Keratinocyte (primary cell): ENCODE results near the gene PLCG2. TPM values are rescaled to one million over a fixed set of nuclear protein-coding genes. Genes with fewer than 3 reads are reported as not detected.

Experiments
- DNase-seq: peaks from one replicate; pipeline ENCODE4 v3.0.0-alpha.2; 2011; ENCODE audit warnings: low read depth, missing footprints, low spot score
- FAIRE-seq: peaks from 2 replicates; lab custom pipeline; 2011; peaks lifted over from hg19 to GRCh38; lab: Jason Lieb, UNC
- H2AFZ ChIP-seq: 2 replicates; pipeline ENCODE4 v1.6.0; 2012; ENCODE audit warnings: low read length, control low read depth, inconsistent platforms; ENCODE audit not compliant: control insufficient read depth
- H3K27ac ChIP-seq: 2 replicates; pipeline ENCODE4 v1.5.1; 2011; ENCODE audit warnings: low read length; ENCODE audit not compliant: control insufficient read depth, insufficient read depth
- H3K27me3 ChIP-seq: 3 replicates; pipeline ENCODE4 v1.6.0; 2011; ENCODE audit warnings: low read length; ENCODE audit not compliant: control insufficient read depth, insufficient read depth; ENCODE audit errors: extremely low read depth
- H3K36me3 ChIP-seq, 2 experiments: 2 replicates in 1 of 2; 3 replicates in 1 of 2; pipeline ENCODE4 v1.5.1; 2011; ENCODE audit warnings: low read length in 2 of 2, mild to moderate bottlenecking in 1 of 2; ENCODE audit not compliant: control insufficient read depth in 2 of 2, insufficient read depth in 2 of 2; ENCODE audit errors: extremely low read depth in 1 of 2
- H3K4me1 ChIP-seq: 3 replicates; pipeline ENCODE4 v1.5.1; 2011; ENCODE audit warnings: low read length; ENCODE audit not compliant: control insufficient read depth, insufficient read depth; ENCODE audit errors: extremely low read depth
- H3K4me2 ChIP-seq: 3 replicates; pipeline ENCODE4 v1.6.0; 2011; ENCODE audit warnings: low read depth, low read length; ENCODE audit not compliant: control insufficient read depth, insufficient read depth; ENCODE audit errors: extremely low read depth
- H3K4me3 ChIP-seq, 3 experiments: fragments of 200-600 bp in 1 of 3; sonication (generic) in 1 of 3; 2 replicates in 2 of 3; 3 replicates in 1 of 3; pipeline ENCODE4 v1.5.1; 2011 to 2016; ENCODE audit warnings: low read length in 3 of 3, mild to moderate bottlenecking in 3 of 3, control low read depth in 2 of 3, inconsistent platforms in 1 of 3, low read depth in 1 of 3, mixed read lengths in 1 of 3, mixed run types in 1 of 3, moderate library complexity in 1 of 3; ENCODE audit not compliant: control insufficient read depth in 2 of 3, insufficient read depth in 2 of 3; ENCODE audit errors: extremely low read depth in 1 of 3
- H3K79me2 ChIP-seq: 2 replicates; pipeline ENCODE4 v1.6.0; 2012; ENCODE audit warnings: low read length; ENCODE audit not compliant: control insufficient read depth, insufficient read depth
- H3K9ac ChIP-seq: 3 replicates; pipeline ENCODE4 v1.6.0; 2011; ENCODE audit warnings: low read length; ENCODE audit not compliant: control insufficient read depth, insufficient read depth; ENCODE audit errors: extremely low read depth
- H3K9me1 ChIP-seq: 3 replicates; pipeline ENCODE4 v1.6.0; 2011; ENCODE audit warnings: low read length; ENCODE audit not compliant: control insufficient read depth, insufficient read depth; ENCODE audit errors: extremely low read depth
- H3K9me3 ChIP-seq: 2 replicates; pipeline ENCODE4 v1.5.1; 2012; ENCODE audit warnings: low read depth, low read length; ENCODE audit not compliant: control insufficient read depth
- H4K20me1 ChIP-seq: 3 replicates; pipeline ENCODE4 v1.6.0; 2011; ENCODE audit warnings: low read length; ENCODE audit not compliant: control insufficient read depth, insufficient read depth; ENCODE audit errors: extremely low read depth
- CTCF ChIP-seq, 3 experiments: IDR thresholded peaks in 1 of 3; conservative IDR thresholded peaks in 1 of 3; optimal IDR thresholded peaks in 1 of 3; 2 replicates in 2 of 3; 3 replicates in 1 of 3; pipeline versions ENCODE3 to v1.5.1; 2011; ENCODE audit warnings: low read length in 3 of 3, mild to moderate bottlenecking in 3 of 3, moderate library complexity in 2 of 3, control low read depth in 1 of 3, inconsistent platforms in 1 of 3; ENCODE audit not compliant: insufficient read depth in 2 of 3; ENCODE audit errors: extremely low read depth in 1 of 3
- EZH2 ChIP-seq: IDR thresholded peaks from one replicate; pipeline ENCODE4 v1.6.1; 2012; ENCODE audit warnings: inconsistent platforms, mild to moderate bottlenecking, low read length, moderate library complexity
- dilution Hi-C: fragments of 300-500 bp; cut with MboI; formaldehyde crosslinking; loops from one replicate; pipeline ENCODE4 v1.7.0; 2020; ENCODE audit warnings: low sequenced_read_pairs; ENCODE audit not compliant: extremely low pct_ligation_motif_present
- polyA plus RNA-seq, 5 experiments: library from polyadenylated mRNA; depleted of rRNA in 3 of 5; stranded (reverse) in 3 of 5; stranded (forward) in 1 of 5; unstranded in 1 of 5; fragments of >200 nt; gene quantifications; 1 replicate in 1 of 5; 2 replicates in 3 of 5; 3 replicates in 1 of 5; pipeline versions ENCODE4 v1.2.1 to v1.2.3, GENCODE V29; 2011 to 2012; ENCODE audit warnings: missing spikeins in 2 of 5, low read depth in 1 of 5, low replicate concordance in 1 of 5

The PLCG2 gene
- polyA plus RNA-seq, 1 donor (not counting 4 experiments of a cell fraction or from before 2014, with no cell fraction given), result 3.5 TPM

GRCh38 chr16:81971853-81972252 is 192.8 kb downstream of the PLCG2 start:
- no peaks in the 10 kb centered on the region for H4K20me1 ChIP-seq
- H3K9ac ChIP-seq, result no peak overlapping the region
- FAIRE-seq (no peak), DNase-seq (no peak)
- no peak overlapping the region for H2AFZ ChIP-seq
- no peaks in the 10 kb centered on the region for H3K4me1 ChIP-seq
- no peaks in the 10 kb centered on the region for H3K36me3 ChIP-seq
- H3K9me3 ChIP-seq, result peaks cover 3% of the 10 kb centered on the region
- H3K79me2 ChIP-seq, result no peaks in the 10 kb centered on the region
- H3K27ac ChIP-seq, result no peak overlapping the region
- TF ChIP-seq EZH2 (no peak), CTCF (optimal IDR thresholded peaks at IDR 0.05 in 1 of 3, IDR thresholded peaks at IDR 0.05 in 1 of 3, conservative IDR thresholded peaks at IDR 0.05 in 1 of 3; ENCODE audit: extremely low read depth in 1 of 3, insufficient read depth in 2 of 3, low read length in 3 of 3) (no peak)
- H3K4me2 ChIP-seq, result no peak overlapping the region
- no peak overlapping the region for H3K4me3 ChIP-seq
- no peaks in the 10 kb centered on the region for H3K27me3 ChIP-seq
- H3K9me1 ChIP-seq, result no peaks in the 10 kb centered on the region
- dilution Hi-C loops, result no loop called here

GRCh38 chr16:81973737-81974136 is 194.6 kb downstream of the PLCG2 start:
- H3K4me2 ChIP-seq, result no peak overlapping the region
- no peaks in the 10 kb centered on the region for H3K9me1 ChIP-seq
- H2AFZ ChIP-seq, result no peak overlapping the region
- no peak overlapping the region for H3K9ac ChIP-seq
- H3K27me3 ChIP-seq, result no peaks in the 10 kb centered on the region
- no peak overlapping the region for H3K4me3 ChIP-seq
- DNase-seq (no peak), FAIRE-seq (no peak)
- H4K20me1 ChIP-seq, result no peaks in the 10 kb centered on the region
- dilution Hi-C loops, result no loop called here
- H3K27ac ChIP-seq, result no peak overlapping the region
- no peaks in the 10 kb centered on the region for H3K4me1 ChIP-seq
- TF ChIP-seq CTCF (optimal IDR thresholded peaks at IDR 0.05 in 1 of 3, IDR thresholded peaks at IDR 0.05 in 1 of 3, conservative IDR thresholded peaks at IDR 0.05 in 1 of 3; ENCODE audit: extremely low read depth in 1 of 3, insufficient read depth in 2 of 3, low read length in 3 of 3) (no peak), EZH2 (no peak)
- no peaks in the 10 kb centered on the region for H3K36me3 ChIP-seq
- no peaks in the 10 kb centered on the region for H3K79me2 ChIP-seq
- peaks cover 3% of the 10 kb centered on the region for H3K9me3 ChIP-seq
